Vagina (tissue), 2 donors: ENCODE results near the gene PCDHGB4. TPM values are rescaled to one million over a fixed set of nuclear protein-coding genes. Genes with fewer than 3 reads are reported as not detected.

Experiments used
- DNase-seq, 2 donors: peaks; one replicate each; pipeline ENCODE4 v3.0.0-alpha.2; 2017; ENCODE audit errors: extremely low spot score in 2 of 2
- H3K27ac ChIP-seq: fragments of 200-600 bp; sonication (generic); one replicate; pipeline ENCODE4 v1.5.1; 2019
- H3K27me3 ChIP-seq: fragments of 200-600 bp; sonication (generic); one replicate; pipeline ENCODE4 v1.5.1; 2019
- H3K36me3 ChIP-seq, 2 donors: fragments of 200-600 bp; sonication (generic); one replicate each; pipeline ENCODE4 v1.5.1; 2017 to 2019
- H3K4me1 ChIP-seq: fragments of 200-600 bp; sonication (generic); one replicate; pipeline ENCODE4 v1.5.1; 2019
- H3K4me3 ChIP-seq, 2 donors: fragments of 200-600 bp; sonication (generic); 1 replicate in 1 of 2; 2 replicates in 1 of 2; pipeline ENCODE4 v1.5.1; 2016 to 2019
- H3K9me3 ChIP-seq: fragments of 200-600 bp; sonication (generic); one replicate; pipeline ENCODE4 v1.5.1; 2019
- CTCF ChIP-seq, 3 experiments: fragments of 450-650 bp in 2 of 3; fragments of 200-600 bp in 1 of 3; sonication (generic) in 1 of 3; IDR thresholded peaks; one replicate each; pipeline ENCODE4 v1.5.1; 2017 to 2019; ENCODE audit warnings: antibody characterized with exemption in 3 of 3, mild to moderate bottlenecking in 2 of 3, moderate library complexity in 2 of 3
- POLR2A ChIP-seq, 2 donors: fragments of 450-650 bp; IDR thresholded peaks; one replicate each; pipeline ENCODE4 v1.6.1; 2017; ENCODE audit warnings: antibody characterized with exemption in 2 of 2, mild to moderate bottlenecking in 2 of 2, moderate library complexity in 2 of 2
- POLR2AphosphoS5 ChIP-seq, 2 donors: sonication (generic); formaldehyde crosslinking; IDR thresholded peaks; one replicate each; pipeline ENCODE4 v1.9.0; 2017; ENCODE audit warnings: antibody characterized with exemption in 2 of 2, mild to moderate bottlenecking in 2 of 2, low read depth in 1 of 2; ENCODE audit not compliant: insufficient read depth in 1 of 2
- intact Hi-C: fragments of 100-400 bp; cut with DNase I; formaldehyde crosslinking; loops from one replicate; pipeline ENCODE4 v1.15.1; 2023
- total RNA-seq: library from RNA; depleted of rRNA; stranded (reverse); fragments of >200 nt; gene quantifications from one replicate; pipeline ENCODE4 v1.2.3, GENCODE V29; 2016

PCDHGB4 gene
- total RNA-seq, 1 donor from 2014 or later = 10.3 TPM

GRCh38 chr5:141354900-141355469 lies 32.5 kb upstream of the PCDHGB4 start, which contains the start of gene PCDHGA4:
TSS of gene PCDHGA4 (plus strand) at chr5:141355021. CDS start at chr5:141355108, 87 bp downstream.
- Histone ChIP-seq H3K27ac (no peak within 1 kb of the TSS), H3K27me3 (no peaks in the 10 kb centered on the region), H3K9me3 (peaks cover 48% of the 10 kb centered on the region), H3K36me3 (no peaks in the 10 kb centered on the region), H3K4me3 (peak within 1 kb of the TSS; percentile 24 to 37), H3K4me1 (no peaks in the 10 kb centered on the region)
- DNase-seq = no peak
- intact Hi-C loops = no loop called here
- no peak for TF ChIP-seq POLR2AphosphoS5 (IDR thresholded peaks at IDR 0.05; ENCODE audit: insufficient read depth in 1 of 2, low read depth in 1 of 2)
- TF ChIP-seq POLR2A (IDR thresholded peaks at IDR 0.05) = no peak
- TF ChIP-seq CTCF (IDR thresholded peaks at IDR 0.05) = no peak

- intact Hi-C loops = no loop called here
- Histone ChIP-seq H3K36me3 (no peaks in the 10 kb centered on the region), H3K4me1 (no peaks in the 10 kb centered on the region), H3K27ac (no peak overlapping the region), H3K27me3 (no peaks in the 10 kb centered on the region), H3K4me3 (no peak overlapping the region), H3K9me3 (peaks cover 50% of the 10 kb centered on the region)
- DNase-seq = no peak
- TF ChIP-seq POLR2AphosphoS5 (IDR thresholded peaks at IDR 0.05; ENCODE audit: insufficient read depth in 1 of 2, low read depth in 1 of 2) = no peak
- TF ChIP-seq POLR2A (IDR thresholded peaks at IDR 0.05) = no peak
- no peak for TF ChIP-seq CTCF (IDR thresholded peaks at IDR 0.05)
Observed at GRCh38 chr5:141355641-141356040, 31.9 kb upstream of the PCDHGB4 start.

GRCh38 chr5:141356133-141356532 lies 31.4 kb upstream of the PCDHGB4 start:
- no peak for TF ChIP-seq CTCF (IDR thresholded peaks at IDR 0.05)
- TF ChIP-seq POLR2A (IDR thresholded peaks at IDR 0.05) = no peak
- TF ChIP-seq POLR2AphosphoS5 (IDR thresholded peaks at IDR 0.05; ENCODE audit: insufficient read depth in 1 of 2, low read depth in 1 of 2) = no peak
- intact Hi-C loops = no loop called here
- no peaks in the 10 kb centered on the region for H3K4me1 ChIP-seq
- peaks cover 50% of the 10 kb centered on the region for H3K9me3 ChIP-seq
- no peaks in the 10 kb centered on the region for H3K27me3 ChIP-seq
- H3K4me3 ChIP-seq = no peak overlapping the region
- no peak overlapping the region for H3K27ac ChIP-seq
- no peaks in the 10 kb centered on the region for H3K36me3 ChIP-seq
- DNase-seq = no peak

- TF ChIP-seq POLR2A (IDR thresholded peaks at IDR 0.05) (no peak), CTCF (IDR thresholded peaks at IDR 0.05) (no peak), POLR2AphosphoS5 (IDR thresholded peaks at IDR 0.05; ENCODE audit: insufficient read depth in 1 of 2, low read depth in 1 of 2) (no peak)
- H3K36me3 ChIP-seq = no peaks in the 10 kb centered on the region
- intact Hi-C loops = no loop called here
- no peak overlapping the region for H3K27ac ChIP-seq
- no peak for DNase-seq
- no peak overlapping the region for H3K4me3 ChIP-seq
- H3K27me3 ChIP-seq = no peaks in the 10 kb centered on the region
- no peaks in the 10 kb centered on the region for H3K4me1 ChIP-seq
- peaks cover 52% of the 10 kb centered on the region for H3K9me3 ChIP-seq
Observed at GRCh38 chr5:141356950-141357349, 30.5 kb upstream of the PCDHGB4 start.

GRCh38 chr5:141359790-141360426 lies 27.6 kb upstream of the PCDHGB4 start, which contains the start of gene PCDHGB2:
TSS of gene PCDHGB2 (plus strand) at chr5:141359994. CDS start at chr5:141360136, 142 bp downstream.
- H3K36me3 ChIP-seq = no peaks in the 10 kb centered on the region
- intact Hi-C loops = no loop called here
- DNase-seq = no peak
- no peaks in the 10 kb centered on the region for H3K4me1 ChIP-seq
- no peaks in the 10 kb centered on the region for H3K27me3 ChIP-seq
- peak within 1 kb of the TSS in 1 of 2 donors; percentile 11 for H3K4me3 ChIP-seq
- TF ChIP-seq CTCF (IDR thresholded peaks at IDR 0.05) (no peak), POLR2A (IDR thresholded peaks at IDR 0.05) (no peak), POLR2AphosphoS5 (IDR thresholded peaks at IDR 0.05; ENCODE audit: insufficient read depth in 1 of 2, low read depth in 1 of 2) (no peak)
- H3K9me3 ChIP-seq = peaks cover 67% of the 10 kb centered on the region
- no peak within 1 kb of the TSS for H3K27ac ChIP-seq
